Activated naive CD8-positive, alpha-beta T cell treated with anti-CD3 and anti-CD28 coated beads, Interleukin-2, amount 50 U/mL, for 24 hours (primary cell): ENCODE measurements around the gene CACNB2.
"Not testable (repeated sequence)": the region's sequence is repeated elsewhere in the genome, so short reads cannot be mapped to it uniquely, and the experiment has no call there.

Source experiments
- ATAC-seq: fragments of 150-1000 bp; cut with Tn5 transposase; one replicate; pipeline ENCODE4 v1.10.0; 2021
- DNase-seq: peaks from one replicate; pipeline ENCODE4 v3.0.0; 2021
- H3K27ac Mint-ChIP-seq: one replicate; pipeline ENCODE4 v1.8.0; 2021; ENCODE audit warnings: mild to moderate bottlenecking, mixed read lengths
- H3K27me3 Mint-ChIP-seq: one replicate; pipeline ENCODE4 v1.8.0; 2021; ENCODE audit warnings: mixed read lengths
- H3K36me3 Mint-ChIP-seq: one replicate; pipeline ENCODE4 v1.8.0; 2021; ENCODE audit warnings: low read depth, mixed read lengths
- H3K4me1 Mint-ChIP-seq: one replicate; pipeline ENCODE4 v1.8.0; 2021; ENCODE audit warnings: mixed read lengths
- H3K4me3 Mint-ChIP-seq: one replicate; pipeline ENCODE4 v1.8.0; 2021; ENCODE audit warnings: mild to moderate bottlenecking, moderate library complexity, mixed read lengths
- H3K9me3 Mint-ChIP-seq: one replicate; pipeline ENCODE4 v1.8.0; 2021; ENCODE audit warnings: mixed read lengths

Gene CACNB2

GRCh38 chr10:18158773-18159265 is 18.6 kb downstream of the CACNB2 start:
- no peak for ATAC-seq
- H3K4me1 Mint-ChIP-seq, result no peaks in the 10 kb centered on the region

GRCh38 chr10:18159557-18159956 is 19.3 kb downstream of the CACNB2 start:
- peaks cover 4% of the 10 kb centered on the region for H3K9me3 Mint-ChIP-seq
- ATAC-seq, result no peak
- H3K4me1 Mint-ChIP-seq, result no peaks in the 10 kb centered on the region
- H3K4me3 Mint-ChIP-seq, result no peak overlapping the region
- H3K27ac Mint-ChIP-seq, result no peak overlapping the region
- DNase-seq, result no peak
- peaks cover 2% of the 10 kb centered on the region for H3K27me3 Mint-ChIP-seq
- H3K36me3 Mint-ChIP-seq, result no peaks in the 10 kb centered on the region

More at GRCh38 chr10:18158773-18159265, 18.6 kb downstream of the CACNB2 start:
- no peak overlapping the region for H3K4me3 Mint-ChIP-seq
- DNase-seq, result no peak
- H3K36me3 Mint-ChIP-seq, result no peaks in the 10 kb centered on the region
- peaks cover 4% of the 10 kb centered on the region for H3K9me3 Mint-ChIP-seq
- H3K27ac Mint-ChIP-seq, result no peak overlapping the region
- H3K27me3 Mint-ChIP-seq, result peaks cover 2% of the 10 kb centered on the region

- H3K4me3 Mint-ChIP-seq, result no peak overlapping the region
- peaks cover 4% of the 10 kb centered on the region for H3K9me3 Mint-ChIP-seq
- H3K4me1 Mint-ChIP-seq, result no peaks in the 10 kb centered on the region
- ATAC-seq (no peak), DNase-seq (no peak)
- no peaks in the 10 kb centered on the region for H3K36me3 Mint-ChIP-seq
- H3K27me3 Mint-ChIP-seq, result peaks cover 2% of the 10 kb centered on the region
- no peak overlapping the region for H3K27ac Mint-ChIP-seq
Measured at GRCh38 chr10:18162021-18162627, 21.9 kb downstream of the CACNB2 start.

- ATAC-seq (no peak), DNase-seq (no peak)
- no peak overlapping the region for H3K4me3 Mint-ChIP-seq
- H3K9me3 Mint-ChIP-seq, result peaks cover 4% of the 10 kb centered on the region
- peaks cover 2% of the 10 kb centered on the region for H3K27me3 Mint-ChIP-seq
- no peak overlapping the region for H3K27ac Mint-ChIP-seq
- H3K36me3 Mint-ChIP-seq, result no peaks in the 10 kb centered on the region
- H3K4me1 Mint-ChIP-seq, result no peaks in the 10 kb centered on the region
Measured at GRCh38 chr10:18164093-18164492, 23.9 kb downstream of the CACNB2 start.

- Mint-ChIP-seq H3K27me3 (peaks cover 2% of the 10 kb centered on the region), H3K4me1 (no peaks in the 10 kb centered on the region), H3K9me3 (peaks cover 4% of the 10 kb centered on the region), H3K4me3 (no peak overlapping the region), H3K36me3 (no peaks in the 10 kb centered on the region), H3K27ac (no peak overlapping the region)
- ATAC-seq (no peak), DNase-seq (no peak)
Measured at GRCh38 chr10:18164748-18165361, 24.6 kb downstream of the CACNB2 start.

GRCh38 chr10:18178854-18179483 is 38.7 kb downstream of the CACNB2 start:
- ATAC-seq (no peak), DNase-seq (no peak)
- no peaks in the 10 kb centered on the region for H3K4me1 Mint-ChIP-seq
- no peaks in the 10 kb centered on the region for H3K27me3 Mint-ChIP-seq
- H3K27ac Mint-ChIP-seq, result no peak overlapping the region
- H3K9me3 Mint-ChIP-seq, result no peaks in the 10 kb centered on the region
- no peak overlapping the region for H3K4me3 Mint-ChIP-seq
- no peaks in the 10 kb centered on the region for H3K36me3 Mint-ChIP-seq

- Mint-ChIP-seq H3K27ac (no peak overlapping the region), H3K4me3 (no peak overlapping the region), H3K36me3 (no peaks in the 10 kb centered on the region), H3K4me1 (no peaks in the 10 kb centered on the region), H3K27me3 (no peaks in the 10 kb centered on the region), H3K9me3 (no peaks in the 10 kb centered on the region)
- ATAC-seq (no peak), DNase-seq (no peak)
Measured at GRCh38 chr10:18179891-18180290, 39.7 kb downstream of the CACNB2 start.

GRCh38 chr10:18181382-18181781 is 41.2 kb downstream of the CACNB2 start:
- H3K4me1 Mint-ChIP-seq, ATAC-seq, H3K27me3 Mint-ChIP-seq: not testable (repeated sequence)

GRCh38 chr10:18185621-18186020 is 45.4 kb downstream of the CACNB2 start:
- H3K4me3 Mint-ChIP-seq, result no peak overlapping the region
- no peak overlapping the region for H3K27ac Mint-ChIP-seq
- DNase-seq, result no peak
- no peak for ATAC-seq
- H3K9me3 Mint-ChIP-seq, result no peaks in the 10 kb centered on the region
- no peaks in the 10 kb centered on the region for H3K36me3 Mint-ChIP-seq
- H3K27me3 Mint-ChIP-seq, result peaks cover 2% of the 10 kb centered on the region
- no peaks in the 10 kb centered on the region for H3K4me1 Mint-ChIP-seq

More at GRCh38 chr10:18181382-18181781, 41.2 kb downstream of the CACNB2 start:
- not testable (repeated sequence) for DNase-seq, H3K4me3 Mint-ChIP-seq, H3K9me3 Mint-ChIP-seq, H3K27ac Mint-ChIP-seq, H3K36me3 Mint-ChIP-seq

- no peak for ATAC-seq
- Mint-ChIP-seq H3K36me3 (no peaks in the 10 kb centered on the region), H3K4me3 (no peak overlapping the region), H3K4me1 (no peaks in the 10 kb centered on the region), H3K9me3 (peaks cover 7% of the 10 kb centered on the region), H3K27ac (no peak overlapping the region), H3K27me3 (peaks cover 2% of the 10 kb centered on the region)
- no peak for DNase-seq
Measured at GRCh38 chr10:18190840-18191239, 50.6 kb downstream of the CACNB2 start.

- no peaks in the 10 kb centered on the region for H3K36me3 Mint-ChIP-seq
Measured at GRCh38 chr10:18194634-18195033, 54.4 kb downstream of the CACNB2 start.

GRCh38 chr10:18195060-18195799 is 55.0 kb downstream of the CACNB2 start:
- ATAC-seq (no peak), DNase-seq (no peak)
- Mint-ChIP-seq H3K27me3 (no peaks in the 10 kb centered on the region), H3K36me3 (no peaks in the 10 kb centered on the region), H3K27ac (no peak overlapping the region), H3K9me3 (peaks cover 7% of the 10 kb centered on the region), H3K4me1 (no peaks in the 10 kb centered on the region), H3K4me3 (no peak overlapping the region)

More at GRCh38 chr10:18194634-18195033, 54.4 kb downstream of the CACNB2 start:
- Mint-ChIP-seq H3K27ac (no peak overlapping the region), H3K9me3 (peaks cover 7% of the 10 kb centered on the region), H3K4me1 (no peaks in the 10 kb centered on the region), H3K4me3 (no peak overlapping the region), H3K27me3 (no peaks in the 10 kb centered on the region)
- ATAC-seq (no peak), DNase-seq (no peak)

- Mint-ChIP-seq H3K27ac (no peak overlapping the region), H3K4me3 (no peak overlapping the region), H3K36me3 (no peaks in the 10 kb centered on the region), H3K27me3 (no peaks in the 10 kb centered on the region), H3K9me3 (no peaks in the 10 kb centered on the region), H3K4me1 (no peaks in the 10 kb centered on the region)
- DNase-seq (no peak), ATAC-seq (no peak)
Measured at GRCh38 chr10:18196806-18197550, 56.8 kb downstream of the CACNB2 start.

GRCh38 chr10:18197706-18198105 is 57.5 kb downstream of the CACNB2 start:
- ATAC-seq, result no peak
- no peak overlapping the region for H3K4me3 Mint-ChIP-seq
- DNase-seq, result no peak
- H3K4me1 Mint-ChIP-seq, result no peaks in the 10 kb centered on the region
- H3K27me3 Mint-ChIP-seq, result no peaks in the 10 kb centered on the region
- H3K27ac Mint-ChIP-seq, result no peak overlapping the region
- no peaks in the 10 kb centered on the region for H3K36me3 Mint-ChIP-seq
- H3K9me3 Mint-ChIP-seq, result no peaks in the 10 kb centered on the region
